Dedifferentiated amniotic fluid mesenchymal stem cell (primary cell): ENCODE measurements around the gene C6orf15.

ENCODE experiments used
- DNase-seq: peaks from one replicate; pipeline ENCODE4 v3.0.0-alpha.2; 2016; ENCODE audit errors: extremely low spot score

C6orf15 gene

DNA sequence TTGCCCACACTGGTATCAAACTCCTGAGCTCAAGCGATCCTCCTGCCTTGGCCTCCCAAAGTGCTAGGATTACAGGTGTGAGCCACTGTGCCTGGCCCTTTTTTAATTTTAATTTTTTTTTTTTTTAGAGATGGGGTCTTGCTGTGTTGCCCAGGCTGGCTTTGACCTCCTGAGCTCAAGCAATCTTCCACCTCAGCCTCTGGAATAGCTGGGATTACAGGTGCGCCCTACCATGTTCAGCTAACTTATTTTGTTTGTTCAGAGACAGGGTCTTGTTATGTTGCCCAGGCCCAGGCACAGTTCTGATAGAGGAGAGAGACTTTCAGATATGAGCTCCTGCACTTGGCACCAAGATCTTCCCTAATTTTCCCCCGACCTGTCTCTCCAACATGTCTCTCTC is 18.4 kb upstream of the C6orf15 start:
- no peak for DNase-seq

DNA sequence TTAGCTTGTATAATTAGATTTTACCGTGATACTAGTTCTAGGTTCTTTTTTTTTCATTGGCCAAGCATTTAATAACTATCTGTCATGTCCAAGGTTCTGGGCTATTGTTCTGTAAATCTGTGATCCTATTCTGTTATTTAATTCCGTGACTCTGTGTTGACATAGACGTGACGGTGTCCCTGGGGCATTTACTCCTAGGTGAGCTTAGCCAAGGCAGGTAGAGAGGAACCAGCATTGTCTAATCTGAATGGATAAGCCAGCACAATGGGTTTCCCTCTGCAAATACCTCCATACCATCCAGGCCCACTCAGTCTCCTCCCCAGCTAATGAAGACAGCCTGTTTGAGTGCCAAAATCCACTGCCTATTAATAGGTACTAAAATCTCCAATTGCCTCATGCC is 16.8 kb upstream of the C6orf15 start:
- no peak for DNase-seq

DNA sequence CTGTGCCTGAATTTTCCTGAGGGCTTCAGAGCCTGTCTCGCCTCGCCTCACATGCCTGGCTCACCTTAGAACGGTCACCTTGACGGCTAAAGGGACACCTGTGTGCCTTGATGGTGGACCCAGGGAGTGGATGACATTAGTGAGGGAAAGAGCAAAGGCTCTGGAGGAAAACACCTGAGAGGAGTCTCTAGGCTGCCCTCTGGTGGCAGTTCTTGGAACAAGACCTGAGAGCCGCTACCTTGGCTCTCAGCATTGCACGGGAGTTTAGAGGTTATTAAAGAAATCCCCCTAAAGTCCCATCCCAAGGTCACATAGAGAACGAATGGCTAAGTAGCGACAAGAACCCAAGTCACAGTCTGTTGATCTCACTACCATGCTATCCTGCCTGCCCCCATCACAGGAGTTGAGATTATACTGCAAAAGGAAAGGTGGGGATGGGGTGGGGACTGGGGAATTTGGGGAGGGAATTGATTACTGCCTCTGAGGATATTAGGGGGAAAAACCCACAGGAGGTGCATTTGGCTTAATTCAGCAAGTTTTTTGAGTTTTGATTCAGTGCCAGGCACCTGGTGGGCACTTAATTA is 15.8 kb upstream of the C6orf15 start:
- DNase-seq = no peak

DNA sequence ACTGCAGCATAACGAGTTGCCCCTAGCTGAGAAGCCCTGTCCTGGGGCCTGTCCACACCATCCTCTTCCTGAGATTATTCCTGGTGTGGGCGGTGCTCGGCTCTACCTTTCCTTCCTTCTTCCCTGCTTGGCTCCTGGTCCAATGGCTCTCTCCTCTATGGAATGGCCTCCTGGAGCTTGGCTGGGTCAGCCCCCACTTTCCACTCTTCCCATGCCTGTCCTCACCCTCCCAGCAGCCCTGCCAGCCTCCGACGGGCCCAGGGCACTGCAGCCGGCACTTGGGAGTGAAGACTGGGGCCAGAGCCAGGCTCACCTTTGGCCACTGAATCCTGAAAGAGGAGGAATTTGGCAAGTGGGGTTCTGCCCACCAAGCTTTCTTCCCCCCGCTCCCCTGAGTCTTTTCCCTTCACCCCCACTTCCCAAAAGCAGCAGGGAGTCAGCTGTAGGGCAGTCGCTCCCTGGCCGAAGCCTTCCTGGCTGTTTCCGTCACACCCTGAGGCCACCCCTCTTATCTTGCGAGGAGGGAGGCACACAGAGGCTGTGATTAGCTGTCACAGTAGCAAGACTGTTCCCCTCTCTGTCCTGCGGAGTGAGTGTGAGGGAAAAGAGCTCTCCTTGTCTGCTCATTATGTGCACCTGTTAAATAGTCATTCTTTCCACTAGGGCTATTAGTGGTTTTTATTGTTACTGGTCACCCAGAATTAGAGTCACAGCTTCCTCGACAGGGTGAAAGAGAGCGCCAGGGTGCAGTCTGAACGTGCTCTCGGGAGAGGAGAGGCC is 14.2 kb upstream of the C6orf15 start:
- no peak for DNase-seq

DNA sequence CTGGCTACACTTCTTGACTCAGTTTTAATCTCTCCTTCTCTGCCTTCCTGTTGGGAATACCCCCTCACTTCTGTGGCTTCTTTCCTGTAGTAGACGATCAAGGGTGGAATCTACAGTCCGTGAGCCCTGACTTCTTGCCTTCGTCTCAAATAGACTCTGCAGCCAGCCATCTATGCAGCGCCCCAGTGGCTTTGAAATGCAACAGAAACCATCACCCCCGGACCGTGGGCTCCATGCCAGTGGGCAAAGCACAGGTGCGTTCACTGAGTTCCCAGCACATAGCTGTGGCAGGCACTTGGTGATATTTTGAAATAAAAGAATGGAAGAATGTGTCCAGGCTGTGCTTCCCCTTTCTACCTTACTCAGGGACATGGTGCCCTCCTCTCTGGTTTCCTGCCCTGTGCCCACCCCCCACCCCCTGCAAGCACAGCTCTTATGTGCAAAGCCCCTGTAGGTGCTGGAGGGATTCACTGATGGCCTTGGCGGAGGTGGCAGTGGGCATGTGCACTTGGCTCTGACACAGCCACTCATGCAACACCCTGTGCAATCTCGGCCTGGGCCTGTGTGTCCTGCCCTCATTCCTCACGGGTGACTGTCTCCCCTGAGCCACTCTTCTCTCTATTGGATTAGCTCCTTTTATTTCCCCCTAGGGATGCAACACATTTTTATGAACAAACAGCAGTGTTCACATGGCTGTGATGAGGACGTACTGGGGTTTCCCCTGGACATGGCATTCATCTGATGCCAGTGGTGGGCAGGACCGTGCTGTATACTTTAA is 13.4 kb upstream of the C6orf15 start:
- no peak for DNase-seq

DNA sequence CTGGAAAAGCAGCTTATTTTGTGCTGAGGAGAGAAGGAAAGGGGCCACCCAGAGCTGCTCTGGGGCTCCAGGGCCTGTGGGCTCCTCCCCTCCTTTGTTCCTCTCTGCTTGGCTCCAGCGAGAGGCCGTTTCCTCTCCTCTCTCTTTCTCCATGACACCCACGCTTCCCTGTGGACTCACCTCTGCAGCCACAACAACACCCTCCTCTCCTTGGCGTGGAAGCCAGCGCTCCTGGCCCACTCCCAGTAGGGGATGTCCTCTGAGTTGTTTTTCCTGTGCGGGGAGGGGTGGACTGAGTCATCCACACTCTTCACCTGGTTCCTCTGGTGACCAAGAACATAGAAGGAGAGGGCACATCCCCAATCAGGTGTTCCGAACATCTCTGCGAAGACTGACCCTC is 12.8 kb upstream of the C6orf15 start:
- no peak for DNase-seq

DNA sequence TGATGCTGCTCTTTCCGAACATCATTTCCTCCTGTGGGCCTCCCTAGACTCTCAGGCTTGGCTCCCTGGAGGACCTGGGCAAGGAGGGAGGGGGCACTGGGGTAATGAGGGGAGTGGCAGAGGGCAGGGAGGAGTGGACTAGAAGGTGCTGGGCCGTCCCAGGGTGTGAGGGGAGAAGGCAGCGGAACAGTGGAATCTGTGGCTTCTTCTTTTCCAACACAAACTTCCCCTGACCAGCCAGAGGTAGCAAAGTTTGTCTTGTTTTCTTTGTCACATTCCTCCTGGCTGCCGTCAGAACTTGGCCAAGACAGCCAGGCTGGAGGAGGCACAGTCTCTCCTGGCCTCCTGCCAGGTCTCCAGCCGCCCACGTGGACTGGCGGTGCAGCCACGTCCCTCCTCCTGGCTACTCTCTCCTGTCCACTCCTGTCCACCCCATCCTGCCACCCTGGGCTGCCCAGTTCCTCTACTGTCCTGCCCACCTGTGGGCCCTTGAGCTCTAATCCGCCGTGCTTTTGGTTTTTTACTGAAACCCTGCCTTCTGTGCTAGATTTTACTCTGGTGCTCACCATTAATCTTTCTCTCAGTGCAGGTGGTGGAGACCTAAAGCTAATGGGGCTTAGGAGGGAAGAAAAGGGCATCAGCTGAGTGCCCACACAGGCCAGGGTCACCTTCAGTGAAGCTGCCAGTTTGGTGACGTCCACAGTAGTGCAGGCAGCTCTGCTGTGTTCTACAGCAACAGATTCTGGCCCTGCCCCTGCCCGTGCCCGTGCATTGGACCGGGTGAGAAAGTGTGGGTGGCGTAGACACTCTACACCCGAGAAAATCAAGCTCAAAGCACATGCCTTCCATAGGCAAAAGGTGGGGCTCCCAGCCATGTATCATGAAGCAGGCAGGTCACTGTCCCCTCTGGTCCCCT is 10.7 kb upstream of the C6orf15 start:
- peak; percentile 61 for DNase-seq

DNA sequence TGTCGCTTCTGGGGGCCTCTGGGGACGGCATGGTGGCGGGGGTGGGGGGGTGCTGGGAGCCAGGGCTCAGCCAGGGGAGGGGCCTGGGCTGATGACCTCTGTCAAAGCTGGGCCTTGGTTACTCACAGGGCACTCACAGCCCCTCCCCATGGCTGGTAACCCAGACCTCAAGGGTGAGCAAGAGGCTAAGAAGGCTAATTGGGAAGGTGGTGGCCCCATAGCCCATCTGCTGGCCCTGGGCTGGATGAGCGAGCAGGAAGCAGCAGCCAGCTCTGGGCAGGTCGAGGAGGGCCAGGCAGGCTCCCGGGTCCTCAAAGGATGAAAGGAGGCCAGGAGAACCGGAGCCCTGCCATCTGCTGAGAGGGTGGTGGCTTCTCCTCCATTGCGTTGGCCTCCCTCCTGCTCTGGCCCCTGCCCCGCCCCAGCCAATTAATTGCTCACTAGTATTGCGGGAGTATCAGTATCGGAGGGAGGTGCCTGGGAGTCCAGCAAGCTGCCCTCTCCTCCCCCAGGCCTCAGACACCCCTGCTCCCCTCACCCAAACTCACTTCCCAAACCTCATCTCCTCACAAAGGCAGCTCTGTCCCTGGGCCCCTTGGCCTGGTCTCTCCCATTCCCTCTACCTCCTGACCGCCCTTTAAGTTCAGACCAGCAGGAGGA is 8.9 kb upstream of the C6orf15 start:
- DNase-seq = no peak

DNA sequence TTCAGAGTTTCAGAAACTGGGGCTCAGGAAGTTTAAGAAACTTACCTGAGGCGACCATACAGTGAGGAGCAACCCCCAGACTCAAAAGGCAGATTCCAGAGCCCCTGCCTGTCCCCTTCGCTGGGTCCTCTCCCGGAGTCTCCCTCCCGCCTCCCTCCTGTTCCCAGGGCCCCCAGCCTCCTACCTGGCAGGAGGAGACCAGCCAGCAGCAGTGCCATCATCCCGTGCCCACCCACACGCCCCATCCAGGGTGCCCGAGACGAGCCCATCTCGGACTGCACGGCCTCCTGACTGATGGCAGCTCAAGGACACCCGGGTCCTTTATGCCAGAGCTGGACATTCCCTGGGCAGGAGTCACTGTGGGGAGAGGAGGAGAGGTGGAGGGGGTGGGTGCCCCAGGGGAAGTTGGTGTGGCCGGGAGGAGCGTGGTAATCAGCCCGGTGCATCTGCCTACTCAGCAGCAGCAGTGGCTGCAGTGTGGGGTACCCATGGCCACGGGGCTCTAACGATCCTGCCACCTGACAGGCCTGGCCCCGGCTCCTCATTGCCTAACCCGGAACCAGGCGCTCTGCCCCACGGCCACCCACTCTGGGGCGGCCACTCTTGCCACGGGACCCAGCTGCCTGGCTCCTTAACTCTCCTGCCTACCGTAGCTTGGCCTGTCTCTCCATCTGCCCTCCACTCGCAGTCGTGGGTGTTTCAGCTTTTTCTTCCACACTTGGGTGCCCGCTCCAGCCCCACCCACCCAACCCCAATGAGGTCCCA is 8.0 kb upstream of the C6orf15 start, which contains the start of gene CDSN:
Gene CDSN, minus strand, starts transcription at position 296 of the 765 bp plus-strand sequence. Its CDS starts 27 bp downstream, at position 269.
- no peak for DNase-seq

DNA sequence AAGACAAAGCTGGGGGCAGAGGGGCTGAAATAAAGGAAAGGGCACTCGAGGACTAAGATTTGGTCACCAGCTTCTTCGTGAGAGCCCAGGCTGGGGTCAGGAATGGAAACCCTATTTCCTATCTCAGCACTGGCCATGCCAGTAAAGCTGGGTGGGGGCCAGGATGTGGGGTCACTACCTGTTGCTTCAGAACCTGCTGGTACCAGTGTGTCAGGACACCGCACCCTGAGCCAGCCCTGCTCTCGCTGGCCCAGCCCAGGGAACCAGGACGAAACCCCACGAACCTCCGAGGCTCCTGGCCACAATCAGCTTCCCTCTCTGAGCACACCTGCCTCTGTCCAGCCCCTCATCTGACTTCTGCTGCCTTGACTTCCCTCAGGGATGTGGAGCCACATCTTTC is 5.8 kb upstream of the C6orf15 start:
- no peak for DNase-seq

DNA sequence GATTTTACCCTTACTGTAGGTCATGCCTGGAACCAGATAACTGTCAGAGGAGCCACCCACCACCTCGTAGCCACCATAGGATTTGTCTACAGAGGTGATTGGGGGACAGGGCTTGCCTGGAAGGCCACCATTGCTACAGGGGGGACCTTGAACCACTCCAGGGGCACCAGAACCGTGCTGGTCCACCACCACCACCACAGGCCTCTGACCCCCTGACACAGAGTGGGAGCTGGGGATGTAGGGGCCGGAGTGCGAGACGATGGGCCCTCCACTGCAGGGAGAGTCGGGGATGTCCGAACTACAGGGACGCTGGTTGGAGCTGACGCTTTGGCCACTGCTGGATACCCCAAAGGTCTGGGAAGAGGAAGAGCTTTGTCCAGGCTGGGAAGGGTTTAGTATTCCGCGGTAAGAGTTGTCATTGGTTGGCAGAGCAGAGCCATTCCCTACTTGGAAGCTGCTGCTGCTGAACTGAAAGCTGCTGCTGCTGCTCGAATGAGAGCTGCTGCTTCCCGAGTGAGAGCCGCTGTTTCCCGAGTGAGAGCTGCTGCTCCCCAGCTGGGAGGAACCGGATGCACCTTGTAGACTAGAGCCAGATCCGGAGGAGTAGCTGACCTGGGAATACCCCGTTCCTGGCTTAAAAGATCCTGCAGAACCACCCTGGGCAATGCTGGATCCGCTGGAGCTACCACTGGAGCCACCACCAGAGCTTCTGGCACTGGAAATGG is 4.4 kb upstream of the C6orf15 start:
- no peak for DNase-seq

DNA sequence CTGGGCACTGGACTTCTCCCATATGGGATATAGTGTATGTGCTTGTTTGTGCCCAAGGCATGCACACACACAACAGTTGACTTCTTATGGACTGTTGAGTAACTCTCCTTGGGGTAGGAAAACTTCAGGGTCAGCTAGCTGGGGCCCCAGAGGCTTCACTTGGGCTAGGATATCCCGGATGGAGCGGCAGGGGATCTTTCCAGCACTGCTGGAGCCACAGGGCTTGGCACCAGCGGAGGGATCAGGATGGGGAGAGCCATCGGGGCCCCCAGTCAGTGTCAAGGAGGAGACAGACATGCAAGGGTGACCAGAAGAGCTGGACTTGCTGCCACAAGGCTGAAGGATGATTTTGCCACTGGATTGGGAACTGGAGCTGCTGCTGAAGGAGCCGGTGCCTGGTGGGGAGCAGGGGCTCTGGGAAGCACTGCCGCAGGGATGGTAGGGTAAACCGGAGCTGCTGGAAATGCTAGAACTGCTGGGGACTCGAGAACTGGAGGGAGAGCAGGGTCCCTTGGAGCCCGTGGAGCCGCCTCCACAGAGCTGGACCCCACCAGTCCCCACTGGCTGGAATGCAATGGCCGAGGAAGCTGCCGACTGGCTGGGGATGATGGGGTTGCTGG is 3.7 kb upstream of the C6orf15 start:
- DNase-seq = no peak

DNA sequence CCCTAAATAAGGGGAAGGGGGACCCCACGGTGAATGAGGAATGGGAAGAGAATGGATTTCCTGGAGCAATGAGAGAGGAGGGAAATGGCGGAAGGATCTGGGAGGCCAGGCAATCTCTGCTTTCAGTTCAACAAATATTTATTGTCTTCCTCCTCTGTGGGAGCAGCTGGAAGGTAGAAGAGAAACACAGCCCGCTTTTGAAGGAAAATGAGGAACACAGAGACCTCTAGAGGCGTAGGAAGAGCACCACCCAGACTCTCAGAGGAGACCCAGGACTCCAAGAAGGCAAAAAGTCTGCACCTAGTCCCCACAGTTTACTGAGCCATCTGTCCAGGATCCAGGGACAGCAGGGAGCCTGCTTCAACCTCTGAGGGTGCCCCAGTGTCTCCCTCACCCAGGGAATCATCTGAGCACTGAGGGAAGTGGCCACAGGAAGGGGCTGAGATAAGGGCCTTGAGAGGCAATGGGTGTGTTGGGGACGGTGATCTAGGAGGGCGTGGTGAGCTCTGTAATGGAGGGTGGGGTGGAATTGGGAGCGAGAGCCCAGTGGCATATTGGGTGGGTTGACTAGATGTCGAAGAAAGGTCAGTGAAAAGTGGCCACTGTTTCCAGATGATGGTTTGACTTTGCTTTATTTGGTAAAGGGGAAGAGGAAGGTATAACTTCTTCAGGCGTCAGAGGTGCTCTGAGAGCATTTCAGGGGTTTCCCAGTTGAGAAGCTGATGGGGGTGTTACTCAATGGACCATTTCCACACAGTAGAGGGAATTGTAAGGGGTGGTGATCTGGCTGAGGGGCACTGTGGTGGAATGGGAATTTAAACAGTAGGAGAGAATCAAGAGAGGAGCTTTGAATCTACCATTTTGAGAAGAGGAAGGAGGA is 2.8 kb upstream of the C6orf15 start:
- no peak for DNase-seq

DNA sequence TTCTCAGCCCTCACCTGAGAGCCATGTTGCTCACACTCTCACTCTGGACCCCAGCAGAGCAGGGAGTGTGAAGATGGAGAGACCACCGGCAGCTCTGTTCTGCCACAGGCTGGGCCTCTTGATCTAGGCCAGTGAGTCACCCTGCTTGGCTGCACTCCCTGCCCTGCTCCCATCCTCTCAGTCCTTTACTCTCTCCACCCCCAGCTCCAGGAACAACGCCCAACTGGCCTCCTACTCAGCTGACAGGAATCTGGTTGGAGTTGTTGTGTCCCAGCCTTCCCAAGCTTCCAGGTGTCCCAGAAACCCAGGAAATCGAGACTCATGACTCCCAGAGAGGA is 2.1 kb upstream of the C6orf15 start, which contains the start of gene PSORS1C1:
Gene PSORS1C1, plus strand, starts transcription at position 260 of the 338 bp plus-strand sequence. CDS start 14,833 bp downstream, outside the sequence.
- peak; percentile 95 for DNase-seq

DNA sequence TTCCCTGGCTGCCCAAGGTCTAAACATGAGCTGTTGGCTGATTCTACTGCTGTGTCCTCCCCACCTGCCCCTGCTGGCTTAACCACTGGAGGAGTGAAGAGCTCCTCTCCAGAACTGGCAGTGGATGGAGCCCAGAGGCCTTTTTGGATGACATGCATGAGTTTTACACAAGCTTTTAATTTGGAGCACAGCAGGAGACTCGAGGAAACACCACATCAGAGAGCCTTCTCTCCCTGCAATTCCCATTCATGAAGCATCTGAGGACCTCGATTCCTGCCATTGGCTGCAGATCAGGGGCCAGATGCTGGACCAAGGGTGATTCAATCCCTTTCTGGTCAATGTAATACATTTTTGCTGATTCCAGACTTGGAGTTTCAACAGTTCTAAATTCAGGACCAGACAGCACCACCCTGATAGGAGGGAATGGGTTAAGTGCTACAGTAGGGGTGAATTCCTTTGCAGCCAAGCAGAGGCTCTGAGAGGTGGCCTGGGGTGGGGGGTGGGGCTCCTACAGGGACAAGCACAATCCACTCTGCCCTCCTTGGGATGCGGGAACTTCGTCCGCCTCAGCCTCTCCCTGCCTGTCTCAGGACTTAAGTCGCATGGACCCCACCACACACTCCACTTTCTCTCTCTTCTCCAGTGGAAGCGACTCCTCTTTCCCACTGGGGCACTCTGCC is 1.6 kb upstream of the C6orf15 start:
- peak; percentile 57 for DNase-seq

DNA sequence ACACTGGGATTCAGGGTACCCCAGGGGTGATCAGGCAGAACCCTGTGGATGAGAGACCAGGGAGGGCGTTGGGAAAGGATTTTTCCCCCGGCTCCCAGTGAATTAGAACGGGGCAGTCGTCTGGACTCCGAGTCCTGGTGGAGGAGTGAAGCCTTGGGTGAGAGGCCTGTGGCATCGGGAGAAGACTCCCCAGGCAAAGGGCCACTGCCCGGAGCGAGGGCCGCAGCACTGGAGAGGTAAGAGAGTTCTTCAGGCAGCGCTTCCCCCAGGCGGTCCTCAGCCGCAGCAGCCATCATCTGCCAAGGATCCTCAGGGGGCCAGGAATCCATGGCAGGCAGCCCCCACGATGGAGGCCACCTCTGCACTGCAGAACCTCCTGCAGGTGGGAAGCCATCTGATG is 663 bp downstream of the C6orf15 start:
- DNase-seq = no peak

DNA sequence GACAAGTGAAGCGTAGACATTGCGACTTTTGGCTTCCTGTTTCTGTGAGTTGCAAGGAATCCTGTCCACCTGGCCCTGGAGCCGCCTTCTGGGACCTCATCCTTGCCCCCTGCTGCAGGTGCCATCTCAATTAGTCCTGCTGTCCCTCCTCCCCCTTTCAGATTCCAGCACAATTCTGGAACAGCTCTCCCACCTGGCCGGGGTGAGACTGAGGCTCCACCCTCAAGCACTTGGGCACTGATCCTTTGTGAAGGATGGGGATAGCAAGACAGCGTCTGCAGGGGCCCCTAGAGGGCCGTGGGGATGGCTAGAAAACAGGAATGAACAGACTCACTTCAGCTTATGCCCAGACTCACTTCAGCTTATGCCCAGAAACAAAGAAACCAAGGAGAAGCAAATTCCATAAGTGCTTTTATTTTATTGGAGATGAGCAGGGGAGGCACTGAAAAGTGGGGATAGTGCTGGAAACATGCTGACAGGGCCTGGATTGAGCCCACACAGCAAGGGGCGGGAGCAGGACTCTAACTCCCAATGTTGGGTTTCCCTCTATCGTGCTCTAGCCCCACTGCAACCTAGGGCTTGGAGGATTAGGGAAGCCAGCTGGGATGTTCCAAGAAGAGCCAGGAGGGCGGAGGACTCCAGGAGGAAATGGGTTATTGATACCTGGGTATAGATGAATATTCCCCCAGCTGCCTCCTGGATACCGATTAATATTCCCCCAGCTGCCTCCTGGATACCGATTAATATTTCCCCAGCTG is 1.4 kb downstream of the C6orf15 start:
- no peak for DNase-seq
